Measurements from ENCODE around the gene DFFB. TPM values are rescaled to one million over a fixed set of nuclear protein-coding genes. Genes with fewer than 3 reads are reported as not detected.

DFFB gene
- total RNA-seq, 1 donor: 3.6 TPM

Other genes with a start within 250 kb of the DFFB start
- 102 and 103 TPM in 2 replicates for gene MEGF6, start 246.0 kb upstream of the DFFB start, total RNA-seq (ENCODE audit: low replicate concordance)
- gene TPRG1L, start 232.5 kb upstream of the DFFB start, total RNA-seq (ENCODE audit: low replicate concordance): 14.6 and 44.4 TPM in 2 replicates
- gene WRAP73, start 207.4 kb upstream of the DFFB start, total RNA-seq (ENCODE audit: low replicate concordance): 6.0 and 10.0 TPM in 2 replicates
- gene TP73, start 205.0 kb upstream of the DFFB start, total RNA-seq (ENCODE audit: low replicate concordance): 0.18 TPM in 1 of 2 replicates, not detected in the other
- not detected in 2 replicates for gene CCDC27, start 105.0 kb upstream of the DFFB start, total RNA-seq (ENCODE audit: low replicate concordance)
- gene SMIM1, start 84.7 kb upstream of the DFFB start, total RNA-seq (ENCODE audit: low replicate concordance): 4.6 TPM in 1 of 2 replicates, not detected in the other
- gene LRRC47, start 61.0 kb upstream of the DFFB start, total RNA-seq (ENCODE audit: low replicate concordance): 22.9 and 37.8 TPM in 2 replicates
- 16.9 and 24.9 TPM in 2 replicates for gene CEP104, start 265 bp upstream of the DFFB start, total RNA-seq (ENCODE audit: low replicate concordance)
- gene C1orf174, start 42.8 kb downstream of the DFFB start, total RNA-seq (ENCODE audit: low replicate concordance): 13.5 and 35.3 TPM in 2 replicates